ENCODE results near the gene GATB. TPM values are rescaled to one million over a fixed set of nuclear protein-coding genes. Genes with fewer than 3 reads are reported as not detected.

The GATB gene
- total RNA-seq, 4 donors from 2014 or later, result 18.7 to 34.0 (median 27.6) TPM

- TF ChIP-seq POLR2A (IDR thresholded peaks at IDR 0.05), result no peak
- TF ChIP-seq CTCF (IDR thresholded peaks at IDR 0.05 in 4 of 5, conservative IDR thresholded peaks at IDR 0.05 in 1 of 5), result no peak
Observed at GRCh38 chr4:151788021-151788420, 27.2 kb upstream of the GATB start.

GRCh38 chr4:151786158-151786495 is 25.3 kb upstream of the GATB start:
- DNase-seq (no peak), ATAC-seq (no peak)
- no peaks in the 10 kb centered on the region for H3K36me3 ChIP-seq
- intact Hi-C loops (cut with DNase I; ENCODE audit: low total_unique reads) (no loop called here), in situ Hi-C loops (cut with MboI; ENCODE audit: low sequenced_read_pairs in 4 of 4) (no loop called here)
- H3K4me1 ChIP-seq, result no peaks in the 10 kb centered on the region
- no peak overlapping the region for H3K4me3 ChIP-seq
- no peaks in the 10 kb centered on the region for H3K27me3 ChIP-seq
- no peak overlapping the region for H3K27ac ChIP-seq
- TF ChIP-seq POLR2A (IDR thresholded peaks at IDR 0.05), result no peak
- no peak for TF ChIP-seq CTCF (IDR thresholded peaks at IDR 0.05 in 4 of 5, conservative IDR thresholded peaks at IDR 0.05 in 1 of 5)
- H3K9me3 ChIP-seq, result no peaks in the 10 kb centered on the region

More at GRCh38 chr4:151788021-151788420, 27.2 kb upstream of the GATB start:
- Histone ChIP-seq H3K4me1 (no peaks in the 10 kb centered on the region), H3K4me3 (no peak overlapping the region), H3K9me3 (no peaks in the 10 kb centered on the region), H3K27me3 (no peaks in the 10 kb centered on the region), H3K36me3 (no peaks in the 10 kb centered on the region), H3K27ac (no peak overlapping the region)
- intact Hi-C loops (cut with DNase I; ENCODE audit: low total_unique reads) (no loop called here), in situ Hi-C loops (cut with MboI; ENCODE audit: low sequenced_read_pairs in 4 of 4) (no loop called here)
- DNase-seq, result no peak
- ATAC-seq, result no peak

GRCh38 chr4:151785484-151786157 is 24.8 kb upstream of the GATB start:
- Histone ChIP-seq H3K9me3 (no peaks in the 10 kb centered on the region), H3K27me3 (no peaks in the 10 kb centered on the region), H3K27ac (no peak overlapping the region), H3K4me3 (no peak overlapping the region), H3K36me3 (no peaks in the 10 kb centered on the region), H3K4me1 (no peaks in the 10 kb centered on the region)
- DNase-seq (no peak), ATAC-seq (no peak)
- in situ Hi-C loops (cut with MboI; ENCODE audit: low sequenced_read_pairs in 4 of 4) (no loop called here), intact Hi-C loops (cut with DNase I; ENCODE audit: low total_unique reads) (no loop called here)
- no peak for TF ChIP-seq CTCF (IDR thresholded peaks at IDR 0.05 in 4 of 5, conservative IDR thresholded peaks at IDR 0.05 in 1 of 5)
- TF ChIP-seq POLR2A (IDR thresholded peaks at IDR 0.05), result no peak

GRCh38 chr4:151784706-151785105 is 23.9 kb upstream of the GATB start:
- H3K4me1 ChIP-seq, result no peaks in the 10 kb centered on the region
- no peaks in the 10 kb centered on the region for H3K9me3 ChIP-seq
- in situ Hi-C loops (cut with MboI; ENCODE audit: low sequenced_read_pairs in 4 of 4), result no loop called here
- H3K36me3 ChIP-seq, result no peaks in the 10 kb centered on the region
- H3K4me3 ChIP-seq, result no peak overlapping the region
- intact Hi-C loops (cut with DNase I; ENCODE audit: low total_unique reads), result no loop called here
- no peak for TF ChIP-seq POLR2A (IDR thresholded peaks at IDR 0.05)
- TF ChIP-seq CTCF (IDR thresholded peaks at IDR 0.05 in 4 of 5, conservative IDR thresholded peaks at IDR 0.05 in 1 of 5), result no peak
- DNase-seq (no peak), ATAC-seq (no peak)
- H3K27ac ChIP-seq, result no peak overlapping the region
- no peaks in the 10 kb centered on the region for H3K27me3 ChIP-seq

- no peaks in the 10 kb centered on the region for H3K9me3 ChIP-seq
- ATAC-seq (no peak), DNase-seq (no peak)
- no peaks in the 10 kb centered on the region for H3K27me3 ChIP-seq
- H3K27ac ChIP-seq, result no peak overlapping the region
- intact Hi-C loops (cut with DNase I; ENCODE audit: low total_unique reads), result no loop called here
- no peaks in the 10 kb centered on the region for H3K4me1 ChIP-seq
- no peak for TF ChIP-seq CTCF (IDR thresholded peaks at IDR 0.05 in 4 of 5, conservative IDR thresholded peaks at IDR 0.05 in 1 of 5)
- TF ChIP-seq POLR2A (IDR thresholded peaks at IDR 0.05), result no peak
- in situ Hi-C loops (cut with MboI; ENCODE audit: low sequenced_read_pairs in 4 of 4), result no loop called here
- H3K36me3 ChIP-seq, result no peaks in the 10 kb centered on the region
- H3K4me3 ChIP-seq, result no peak overlapping the region
Observed at GRCh38 chr4:151783867-151784266, 23.1 kb upstream of the GATB start.

Data from gastrocnemius medialis (tissue), 4 donors.